Thymus (tissue), 11 donors: ENCODE data around the gene EGFL6. TPM values are rescaled to one million over a fixed set of nuclear protein-coding genes. Genes with fewer than 3 reads are reported as not detected.
A peak's percentile ranks its signal among the peaks of the same experiment; 100 is the strongest.
"Not testable (repeated sequence)": the region's sequence is repeated elsewhere in the genome, so short reads cannot be mapped to it uniquely, and the experiment has no call there.

Experiments
- DNase-seq, 9 donors: peaks; one replicate each; pipeline ENCODE4 v3.0.0-alpha.2; 2013; ENCODE audit warnings: low spot score in 9 of 9, low read depth in 6 of 9, missing footprints in 1 of 9
- H3K27ac ChIP-seq, 2 donors: one replicate each; pipeline ENCODE4 v1.5.1; 2013; ENCODE audit warnings: control low read depth in 1 of 2, low read depth in 1 of 2, low read length in 1 of 2, mild to moderate bottlenecking in 1 of 2, moderate library complexity in 1 of 2
- H3K27me3 ChIP-seq, 2 donors: one replicate each; pipeline ENCODE4 v1.5.1; 2013; ENCODE audit warnings: low read length in 1 of 2; ENCODE audit not compliant: control insufficient read depth in 2 of 2, insufficient read depth in 1 of 2
- H3K36me3 ChIP-seq, 2 donors: one replicate each; pipeline ENCODE4 v1.5.1; 2013; ENCODE audit warnings: low read length in 1 of 2, mild to moderate bottlenecking in 1 of 2, moderate library complexity in 1 of 2; ENCODE audit not compliant: control insufficient read depth in 2 of 2, insufficient read depth in 2 of 2
- H3K4me1 ChIP-seq, 2 donors: one replicate each; pipeline ENCODE4 v1.5.1; 2013; ENCODE audit warnings: low read length in 2 of 2; ENCODE audit not compliant: control insufficient read depth in 2 of 2, insufficient read depth in 2 of 2
- H3K4me3 ChIP-seq, 2 donors: one replicate each; pipeline ENCODE4 v1.5.1; 2013; ENCODE audit warnings: low read length in 2 of 2, control low read depth in 1 of 2, mild to moderate bottlenecking in 1 of 2
- H3K9me3 ChIP-seq, 2 donors: one replicate each; pipeline ENCODE4 v1.5.1; 2013; ENCODE audit warnings: low read length in 1 of 2, mild to moderate bottlenecking in 1 of 2; ENCODE audit not compliant: control insufficient read depth in 2 of 2, insufficient read depth in 1 of 2
- WGBS: extraction: QIAGEN DNeasy Blood & Tissue Kit; methylation state at CpG from one replicate; pipeline ENCODE4 v1.1.7; 2013; 5-methylcytosine and 5-hydroxymethylcytosine counted together
- polyA plus RNA-seq: library from polyadenylated mRNA; stranded (reverse); fragments of 200-250 nt; gene quantifications from one replicate; pipeline ENCODE4 v1.2.3, GENCODE V29; 2013
- total RNA-seq: library from RNA; stranded (reverse); fragments of 120-200 nt; gene quantifications from one replicate; pipeline ENCODE4 v1.2.4, GENCODE V29; 2013
- donor health status: healthy.

EGFL6 gene
- total and polyA plus RNA-seq, 2 donors, result 0.73 to 2.4 TPM

DNA sequence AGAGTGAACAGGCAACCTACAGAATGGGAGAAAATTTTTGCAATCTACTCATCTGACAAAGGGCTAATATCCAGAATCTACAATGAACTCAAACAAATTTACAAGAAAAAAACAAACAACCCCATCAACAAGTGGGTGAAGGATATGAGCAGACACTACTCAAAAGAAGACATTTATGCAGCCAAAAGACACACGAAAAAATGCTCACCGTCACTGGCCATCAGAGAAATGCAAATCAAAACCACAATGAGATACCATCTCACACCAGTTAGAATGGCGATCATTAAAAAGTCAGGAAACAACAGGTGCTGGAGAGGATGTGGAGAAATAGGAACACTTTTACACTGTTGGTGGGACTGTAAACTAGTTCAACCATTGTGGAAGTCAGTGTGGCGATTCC, 72.3 kb downstream of the EGFL6 start:
- not testable (repeated sequence) for H3K27ac ChIP-seq, H3K9me3 ChIP-seq, H3K4me1 ChIP-seq, H3K36me3 ChIP-seq, H3K4me3 ChIP-seq, DNase-seq, H3K27me3 ChIP-seq
- 82% methylated on average over 2 of the region's 4 CpGs for WGBS

DNA sequence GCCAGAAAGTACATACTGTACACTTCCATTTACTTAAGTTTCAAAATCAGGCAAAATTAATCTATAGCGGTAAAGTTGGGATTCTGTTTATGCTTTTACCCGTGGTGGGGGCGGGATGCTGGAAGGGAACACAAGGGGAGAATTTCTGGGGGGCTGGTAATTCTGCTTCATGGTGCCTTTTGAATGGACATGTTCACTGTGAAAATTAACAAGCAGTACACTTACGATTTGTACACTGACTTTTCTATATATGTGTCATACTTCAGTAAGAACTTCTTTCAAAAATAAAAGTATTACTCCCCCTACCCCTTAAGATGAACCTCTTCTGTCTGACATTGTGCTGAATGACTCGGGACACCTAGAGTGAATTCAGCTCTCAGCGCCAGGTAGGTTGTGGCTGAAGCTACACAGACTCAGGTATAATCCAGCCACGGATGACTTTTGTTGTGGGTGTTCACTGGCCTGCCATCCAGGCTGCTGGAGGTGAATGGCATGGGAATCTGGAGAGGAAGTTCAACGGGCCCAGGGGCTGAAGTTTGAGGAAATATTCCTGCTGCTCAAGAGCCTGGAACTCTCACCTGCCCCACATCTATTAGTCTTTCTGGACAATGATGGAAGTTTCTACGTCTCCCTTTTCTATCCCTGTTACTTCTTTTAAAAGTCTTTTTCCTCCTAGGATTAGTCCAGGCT, 76.2 kb downstream of the EGFL6 start:
- peaks cover 0 to 3% of the 10 kb centered on the region in 2 donors for H3K27me3 ChIP-seq

DNA sequence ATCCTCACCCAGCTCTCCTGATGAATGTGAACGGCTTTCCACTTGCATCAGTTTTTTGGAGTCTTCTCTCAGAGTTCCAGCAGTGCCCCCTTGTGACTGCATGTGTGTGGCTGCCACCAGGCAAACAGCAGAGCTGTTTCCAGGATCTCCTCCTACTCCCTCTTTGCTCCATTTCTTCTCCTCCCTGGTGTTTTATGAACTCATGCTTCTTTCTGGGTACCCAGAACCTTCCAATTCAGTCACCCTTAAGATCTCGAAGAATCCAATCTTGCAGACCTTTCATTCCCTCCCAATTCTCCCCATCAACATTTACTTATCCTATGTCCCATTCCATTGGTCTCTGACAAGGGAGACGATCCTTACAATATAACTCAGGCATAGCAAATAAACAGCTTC, 76.8 kb downstream of the EGFL6 start:
- Histone ChIP-seq H3K4me1 (no peaks in the 10 kb centered on the region), H3K9me3 (no peaks in the 10 kb centered on the region), H3K27me3 (peaks cover 0 to 3% of the 10 kb centered on the region in 2 donors), H3K36me3 (no peaks in the 10 kb centered on the region), H3K4me3 (no peak overlapping the region), H3K27ac (no peak overlapping the region)
- peak in 3 of 9 donors; percentile 3 to 35 (median 26) for DNase-seq
- 43% methylated on average over 3 of the region's 3 CpGs for WGBS

More for the DNA sequence above, 76.2 kb downstream of the EGFL6 start:
- Histone ChIP-seq H3K9me3 (no peaks in the 10 kb centered on the region), H3K4me3 (no peak overlapping the region), H3K36me3 (no peaks in the 10 kb centered on the region), H3K27ac (no peak overlapping the region), H3K4me1 (no peaks in the 10 kb centered on the region)
- 78% methylated on average over 9 of the region's 9 CpGs for WGBS
- no peak for DNase-seq

DNA sequence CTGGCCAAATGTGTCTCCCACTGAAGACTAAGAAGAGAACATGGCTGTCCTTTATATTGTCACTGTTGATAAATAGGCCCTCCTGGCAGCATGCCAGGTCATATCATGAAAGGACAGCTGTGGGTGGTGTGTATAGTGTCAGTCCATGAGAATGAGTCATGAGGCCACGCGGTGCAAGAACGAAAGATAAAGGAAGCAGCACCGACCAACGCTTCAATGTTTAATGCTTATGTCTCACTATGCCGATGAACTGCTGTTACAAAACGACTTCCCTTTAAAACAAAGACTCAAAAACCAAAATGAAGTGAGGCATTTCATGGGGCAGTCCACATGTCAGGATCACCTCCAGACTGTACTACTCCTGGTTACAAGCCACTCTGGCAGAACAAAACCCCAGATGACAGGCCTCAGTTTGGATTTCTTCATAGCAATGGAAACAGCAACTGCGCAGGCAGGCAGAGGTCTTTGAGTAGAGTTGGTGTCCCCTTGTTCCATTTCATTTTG, 78.4 kb downstream of the EGFL6 start:
- no peak for DNase-seq
- 47% methylated on average over 8 of the region's 8 CpGs for WGBS
- H3K27ac ChIP-seq, result peak overlapping the region in 1 of 2 donors; percentile 52

DNA sequence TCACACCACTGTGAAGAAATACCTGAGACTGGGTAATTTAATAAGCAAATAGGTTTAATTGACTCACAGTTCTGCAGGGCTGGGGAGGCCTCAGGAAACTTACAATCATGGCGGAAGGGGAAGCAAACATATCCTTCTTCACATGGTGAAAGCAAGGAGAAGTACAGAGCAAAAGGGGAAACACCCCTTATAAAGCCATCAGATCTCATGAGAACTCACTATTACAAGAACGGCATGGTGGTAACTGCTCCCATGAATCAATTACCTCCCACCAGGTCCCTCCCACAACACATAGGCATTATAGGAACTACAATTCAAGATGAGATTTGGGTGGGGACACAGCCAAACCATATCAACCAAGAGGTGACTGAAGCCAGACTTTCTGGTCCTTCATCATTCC, 78.9 kb downstream of the EGFL6 start:
- H3K27ac ChIP-seq, H3K27me3 ChIP-seq, H3K4me1 ChIP-seq, H3K9me3 ChIP-seq, H3K36me3 ChIP-seq, H3K4me3 ChIP-seq, DNase-seq: not testable (repeated sequence)
- 97% methylated on average over 2 of the region's 2 CpGs for WGBS

More for the DNA sequence above, 78.4 kb downstream of the EGFL6 start:
- H3K36me3 ChIP-seq, result no peaks in the 10 kb centered on the region
- peaks cover 0 to 6% of the 10 kb centered on the region in 2 donors for H3K4me1 ChIP-seq
- H3K9me3 ChIP-seq, result no peaks in the 10 kb centered on the region
- peaks cover 0 to 3% of the 10 kb centered on the region in 2 donors for H3K27me3 ChIP-seq
- H3K4me3 ChIP-seq, result no peak overlapping the region

DNA sequence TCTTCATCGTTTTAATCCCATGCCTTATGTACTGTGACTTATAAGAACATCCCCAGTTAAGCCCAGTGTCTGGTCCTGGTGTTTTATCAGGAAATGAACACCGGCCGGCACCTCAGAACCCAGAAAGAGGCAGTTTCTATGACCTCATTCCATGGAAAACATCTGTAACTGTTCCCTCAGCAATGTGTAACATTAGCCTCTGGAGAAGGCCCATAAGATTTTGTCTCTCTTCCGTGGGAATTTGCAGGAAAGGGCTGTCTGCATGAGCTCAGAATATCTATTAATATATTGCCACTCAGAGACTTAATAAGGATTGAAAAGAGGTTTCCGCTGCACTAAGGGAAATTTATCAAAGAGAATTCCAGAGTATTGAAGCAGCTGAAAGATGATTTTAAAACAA, 80.4 kb downstream of the EGFL6 start:
- 97% methylated on average over 5 of the region's 5 CpGs for WGBS
- no peak overlapping the region for H3K27ac ChIP-seq
- DNase-seq, result no peak

DNA sequence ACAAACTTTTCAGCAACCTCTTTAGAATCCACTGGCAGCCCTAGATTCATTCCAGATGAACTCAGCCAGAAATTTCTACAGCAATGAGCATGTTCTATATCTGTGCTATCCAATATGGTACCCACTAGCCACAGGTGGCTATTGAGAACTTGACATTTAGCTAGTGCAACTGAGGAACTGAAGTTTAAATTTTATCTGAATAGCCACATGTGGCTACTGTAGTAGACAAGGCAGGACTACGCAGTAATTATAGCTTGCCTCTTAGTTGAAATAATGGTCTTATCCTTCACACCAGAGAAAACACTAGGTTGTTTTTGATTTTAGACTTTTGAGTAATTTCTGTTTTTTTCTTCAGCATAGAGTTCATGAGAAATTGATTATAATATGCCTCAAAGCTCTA, 80.9 kb downstream of the EGFL6 start:
- H3K36me3 ChIP-seq, result no peaks in the 10 kb centered on the region
- peaks cover 0 to 6% of the 10 kb centered on the region in 2 donors for H3K4me1 ChIP-seq
- no peaks in the 10 kb centered on the region for H3K9me3 ChIP-seq
- no peak for DNase-seq
- H3K4me3 ChIP-seq, result no peak overlapping the region
- no peak overlapping the region for H3K27ac ChIP-seq
- peaks cover 0 to 7% of the 10 kb centered on the region in 2 donors for H3K27me3 ChIP-seq
- 100% methylated on average over 1 of the region's 1 CpG for WGBS

More for the DNA sequence above, 80.4 kb downstream of the EGFL6 start:
- peaks cover 0 to 6% of the 10 kb centered on the region in 2 donors for H3K4me1 ChIP-seq
- H3K27me3 ChIP-seq, result peaks cover 0 to 7% of the 10 kb centered on the region in 2 donors
- no peaks in the 10 kb centered on the region for H3K36me3 ChIP-seq
- H3K4me3 ChIP-seq, result no peak overlapping the region
- no peaks in the 10 kb centered on the region for H3K9me3 ChIP-seq

DNA sequence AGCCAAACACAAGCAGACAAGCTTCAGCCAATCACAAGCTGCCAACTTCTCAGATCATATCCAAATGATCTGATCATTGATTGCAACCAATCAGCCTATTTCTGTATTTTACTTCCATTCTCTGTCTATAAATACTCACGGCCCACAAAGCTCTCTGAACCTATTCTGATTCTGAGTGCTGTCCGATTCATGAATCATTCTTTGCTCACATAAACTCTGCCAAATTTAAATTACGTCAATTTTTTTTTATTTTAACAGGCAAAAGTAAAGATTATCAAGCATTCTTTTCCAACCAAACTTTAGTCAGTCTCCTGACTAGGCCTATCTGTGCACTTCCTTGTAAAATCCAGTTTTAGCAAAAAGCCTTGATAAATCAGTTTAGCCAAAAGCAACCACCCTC, 81.7 kb downstream of the EGFL6 start:
- H3K27me3 ChIP-seq, result peaks cover 0 to 7% of the 10 kb centered on the region in 2 donors
- peaks cover 0 to 5% of the 10 kb centered on the region in 2 donors for H3K36me3 ChIP-seq
- H3K4me3 ChIP-seq, result no peak overlapping the region
- no peaks in the 10 kb centered on the region for H3K9me3 ChIP-seq
- DNase-seq, result no peak
- no peak overlapping the region for H3K27ac ChIP-seq
- peaks cover 0 to 6% of the 10 kb centered on the region in 2 donors for H3K4me1 ChIP-seq
- 98% methylated on average over 3 of the region's 3 CpGs for WGBS

DNA sequence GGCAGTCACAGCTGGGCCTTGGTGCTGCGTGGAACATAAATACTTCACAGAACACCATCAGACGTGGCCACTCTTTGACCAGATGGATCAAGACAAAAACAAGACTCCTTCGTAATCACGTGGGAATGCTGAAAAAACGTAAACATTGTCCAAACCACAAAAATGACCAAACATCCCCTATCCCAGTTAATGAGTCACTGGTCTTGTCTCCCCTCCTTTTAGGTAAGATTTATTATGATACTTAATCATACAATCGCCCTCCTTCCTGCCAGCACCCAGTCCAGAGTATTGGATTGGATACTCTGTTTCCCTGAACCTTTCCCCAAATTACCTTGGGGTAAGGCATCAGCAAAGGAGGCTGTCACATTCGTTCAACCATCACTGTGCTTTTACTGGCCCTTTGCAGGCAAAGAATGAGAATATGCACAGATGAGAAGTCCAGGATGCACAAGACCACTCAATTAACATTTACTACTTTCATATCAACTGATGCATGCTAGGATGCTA, 82.9 kb downstream of the EGFL6 start:
- peak overlapping the region; percentile 70 to 81 for H3K4me3 ChIP-seq
- H3K9me3 ChIP-seq, result no peaks in the 10 kb centered on the region
- WGBS, result 63% methylated on average over 7 of the region's 7 CpGs
- DNase-seq, result peak in 1 of 9 donors; percentile 0
- peak overlapping the region in 1 of 2 donors; percentile 95 for H3K27ac ChIP-seq
- H3K27me3 ChIP-seq, result peaks cover 0 to 7% of the 10 kb centered on the region in 2 donors
- H3K36me3 ChIP-seq, result peaks cover 0 to 5% of the 10 kb centered on the region in 2 donors
- peaks cover 0 to 6% of the 10 kb centered on the region in 2 donors for H3K4me1 ChIP-seq
